Measurements from ENCODE around the gene TGOLN2. TPM values are rescaled to one million over a fixed set of nuclear protein-coding genes. Genes with fewer than 3 reads are reported as not detected.

The TGOLN2 gene
- total and polyA plus RNA-seq, 2 of the 13 experiments (the other 11 are each of a cell fraction or from before 2014, with no cell fraction given) = 99.6 to 155 TPM

GRCh38 chr2:85354286-85355072, 26.7 kb upstream of the TGOLN2 start, which contains the start of the genes ELMOD3 and RETSAT (continued):
- no peak for TF ChIP-seq HBP1 (CRISPR knock-in tag; IDR thresholded peaks at IDR 0.05; ENCODE audit: low read depth)
- peak; percentile 94; the same call in 1 of the 2 replicates for TF ChIP-seq MAF1 (CRISPR knock-in tag; IDR thresholded peaks at IDR 0.05; ENCODE audit: borderline replicate concordance)
- TF ChIP-seq NFKB2 (CRISPR knock-in tag; IDR thresholded peaks at IDR 0.05; ENCODE audit: borderline replicate concordance) = peak; percentile 97; the same call in 1 of the 2 replicates
- no peak; the same call in 1 of the 2 replicates for TF ChIP-seq ZC3H4 (CRISPR knock-in tag; IDR thresholded peaks at IDR 0.05; ENCODE audit: borderline replicate concordance)
- TF ChIP-seq ZNF484 (CRISPR knock-in tag; IDR thresholded peaks at IDR 0.05; ENCODE audit: borderline replicate concordance, low read depth) = no peak; the same call in 1 of the 2 replicates
- TF ChIP-seq, protein P1, sequence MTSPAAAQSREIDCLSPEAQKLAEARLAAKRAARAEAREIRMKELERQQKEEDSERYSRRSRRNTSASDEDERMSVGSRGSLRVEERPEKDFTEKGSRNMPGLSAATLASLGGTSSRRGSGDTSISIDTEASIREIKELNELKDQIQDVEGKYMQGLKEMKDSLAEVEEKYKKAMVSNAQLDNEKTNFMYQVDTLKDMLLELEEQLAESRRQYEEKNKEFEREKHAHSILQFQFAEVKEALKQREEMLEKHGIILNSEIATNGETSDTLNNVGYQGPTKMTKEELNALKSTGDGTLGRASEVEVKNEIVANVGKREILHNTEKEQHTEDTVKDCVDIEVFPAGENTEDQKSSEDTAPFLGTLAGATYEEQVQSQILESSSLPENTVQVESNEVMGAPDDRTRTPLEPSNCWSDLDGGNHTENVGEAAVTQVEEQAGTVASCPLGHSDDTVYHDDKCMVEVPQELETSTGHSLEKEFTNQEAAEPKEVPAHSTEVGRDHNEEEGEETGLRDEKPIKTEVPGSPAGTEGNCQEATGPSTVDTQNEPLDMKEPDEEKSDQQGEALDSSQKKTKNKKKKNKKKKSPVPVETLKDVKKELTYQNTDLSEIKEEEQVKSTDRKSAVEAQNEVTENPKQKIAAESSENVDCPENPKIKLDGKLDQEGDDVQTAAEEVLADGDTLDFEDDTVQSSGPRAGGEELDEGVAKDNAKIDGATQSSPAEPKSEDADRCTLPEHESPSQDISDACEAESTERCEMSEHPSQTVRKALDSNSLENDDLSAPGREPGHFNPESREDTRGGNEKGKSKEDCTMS (CRISPR knock-in tag; conservative IDR thresholded peaks at IDR 0.05) = peak; percentile 59; the same call in 1 of the 2 replicates
- TF ChIP-seq IRF2 (CRISPR knock-in tag; IDR thresholded peaks at IDR 0.05) = peak; percentile 97
- no peak for TF ChIP-seq SMARCC2 (IDR thresholded peaks at IDR 0.05)
- TF ChIP-seq, protein P2, sequence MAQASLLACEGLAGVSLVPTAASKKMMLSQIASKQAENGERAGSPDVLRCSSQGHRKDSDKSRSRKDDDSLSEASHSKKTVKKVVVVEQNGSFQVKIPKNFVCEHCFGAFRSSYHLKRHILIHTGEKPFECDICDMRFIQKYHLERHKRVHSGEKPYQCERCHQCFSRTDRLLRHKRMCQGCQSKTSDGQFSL (CRISPR knock-in tag; IDR thresholded peaks at IDR 0.05) = no peak; the same call in none of the 2 replicates
- TF ChIP-seq ZBTB37 (CRISPR knock-in tag; IDR thresholded peaks at IDR 0.05) = no peak
- TF ChIP-seq MTA3 (CRISPR knock-in tag; IDR thresholded peaks at IDR 0.05) = no peak
- peak; percentile 90; the same call in 1 of the 2 replicates for TF ChIP-seq ZNF557 (CRISPR knock-in tag; IDR thresholded peaks at IDR 0.05)
- TF ChIP-seq IKZF1 (IDR thresholded peaks at IDR 0.05) = no peak
- TF ChIP-seq, protein P3, sequence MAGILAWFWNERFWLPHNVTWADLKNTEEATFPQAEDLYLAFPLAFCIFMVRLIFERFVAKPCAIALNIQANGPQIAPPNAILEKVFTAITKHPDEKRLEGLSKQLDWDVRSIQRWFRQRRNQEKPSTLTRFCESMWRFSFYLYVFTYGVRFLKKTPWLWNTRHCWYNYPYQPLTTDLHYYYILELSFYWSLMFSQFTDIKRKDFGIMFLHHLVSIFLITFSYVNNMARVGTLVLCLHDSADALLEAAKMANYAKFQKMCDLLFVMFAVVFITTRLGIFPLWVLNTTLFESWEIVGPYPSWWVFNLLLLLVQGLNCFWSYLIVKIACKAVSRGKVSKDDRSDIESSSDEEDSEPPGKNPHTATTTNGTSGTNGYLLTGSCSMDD (CRISPR knock-in tag; IDR thresholded peaks at IDR 0.05) = peak; percentile 63; the same call in 1 of the 2 replicates
- no peak for TF ChIP-seq GMEB2 (CRISPR knock-in tag; IDR thresholded peaks at IDR 0.05; ENCODE audit: low read depth)
- TF ChIP-seq HNRNPK (IDR thresholded peaks at IDR 0.05; ENCODE audit: low read depth, low read length, poor library complexity, severe bottlenecking) = no peak
- no peak for TF ChIP-seq ZNF775 (CRISPR knock-in tag; IDR thresholded peaks at IDR 0.05; ENCODE audit: borderline replicate concordance)
- TF ChIP-seq DR1 (CRISPR knock-in tag; IDR thresholded peaks at IDR 0.05) = peak; percentile 97
- peak; percentile 28 for TF ChIP-seq ZNF619 (CRISPR knock-in tag; IDR thresholded peaks at IDR 0.05)

Data from HepG2 (cell line).